MM.1S (cell line): ENCODE measurements around the gene TIMM50.

Experiments used
- EZH2 ChIP-seq: fragments of 300-600 bp; sonication (generic); optimal IDR thresholded peaks from 2 replicates; pipeline ENCODE3; 2017; ENCODE audit warnings: low read depth, mild to moderate bottlenecking, antibody characterized with exemption, low read length, mixed read lengths
- EZH2phosphoT487 ChIP-seq: fragments of 300-600 bp; sonication (generic); IDR thresholded peaks from 2 replicates; pipeline ENCODE4 v1.6.1; 2018; ENCODE audit warnings: antibody characterized with exemption, low read length
- TF ChIP-seq, protein P1 (sequence below): fragments of 300-600 bp; sonication (generic); IDR thresholded peaks from 2 replicates; pipeline ENCODE4 v1.5.1; 2016; ENCODE audit warnings: antibody characterized with exemption, low read length, mixed read lengths

DNA sequence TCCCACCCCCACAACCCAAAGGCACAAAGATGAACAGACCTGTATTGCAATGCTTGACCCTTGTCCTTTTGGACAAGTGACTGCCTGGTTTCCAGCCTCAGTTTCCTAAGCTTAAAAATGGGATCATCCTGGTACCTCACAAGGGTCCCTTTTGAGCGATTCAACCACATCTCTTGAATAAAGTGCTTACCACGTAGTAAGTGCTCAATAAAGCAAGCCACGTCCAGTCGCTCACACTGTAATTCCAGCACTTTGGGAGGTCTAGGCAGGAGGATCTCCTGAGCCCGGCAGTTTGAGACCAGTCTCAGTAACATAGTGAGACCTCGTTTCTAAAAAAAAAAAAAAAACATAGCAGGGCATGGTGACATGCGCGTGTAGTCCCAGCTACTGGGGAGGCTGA lies 19.3 kb downstream of the TIMM50 start:
- TF ChIP-seq, protein P1, sequence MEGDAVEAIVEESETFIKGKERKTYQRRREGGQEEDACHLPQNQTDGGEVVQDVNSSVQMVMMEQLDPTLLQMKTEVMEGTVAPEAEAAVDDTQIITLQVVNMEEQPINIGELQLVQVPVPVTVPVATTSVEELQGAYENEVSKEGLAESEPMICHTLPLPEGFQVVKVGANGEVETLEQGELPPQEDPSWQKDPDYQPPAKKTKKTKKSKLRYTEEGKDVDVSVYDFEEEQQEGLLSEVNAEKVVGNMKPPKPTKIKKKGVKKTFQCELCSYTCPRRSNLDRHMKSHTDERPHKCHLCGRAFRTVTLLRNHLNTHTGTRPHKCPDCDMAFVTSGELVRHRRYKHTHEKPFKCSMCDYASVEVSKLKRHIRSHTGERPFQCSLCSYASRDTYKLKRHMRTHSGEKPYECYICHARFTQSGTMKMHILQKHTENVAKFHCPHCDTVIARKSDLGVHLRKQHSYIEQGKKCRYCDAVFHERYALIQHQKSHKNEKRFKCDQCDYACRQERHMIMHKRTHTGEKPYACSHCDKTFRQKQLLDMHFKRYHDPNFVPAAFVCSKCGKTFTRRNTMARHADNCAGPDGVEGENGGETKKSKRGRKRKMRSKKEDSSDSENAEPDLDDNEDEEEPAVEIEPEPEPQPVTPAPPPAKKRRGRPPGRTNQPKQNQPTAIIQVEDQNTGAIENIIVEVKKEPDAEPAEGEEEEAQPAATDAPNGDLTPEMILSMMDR, result no peak
- TF ChIP-seq EZH2, result no peak
- no peak for TF ChIP-seq EZH2phosphoT487
